ENCODE results near the gene TRABD2B. TPM values are rescaled to one million over a fixed set of nuclear protein-coding genes. Genes with fewer than 3 reads are reported as not detected.

TRABD2B gene
- total RNA-seq, 1 experiment from 2014 or later, result 10.3 TPM

- Mint-ChIP-seq H3K4me1 (no peaks in the 10 kb centered on the region), H3K4me3 (no peak overlapping the region), H3K27me3 (ENCODE audit: low read depth) (peaks cover 47% of the 10 kb centered on the region), H3K36me3 (peaks cover 3% of the 10 kb centered on the region), H3K27ac (no peak overlapping the region), H3K9me3 (peaks cover 25% of the 10 kb centered on the region)
- CTCF ChIA-PET, result interaction anchor here (1.0 to 4.2 kb wide), 2 partner anchors 12 to 17 kb away, joined by 4 to 20 read pairs; no protein-coding TSS in a partner anchor
- DNase-seq (ENCODE audit: low spot score) (no peak), ATAC-seq (no peak)
- TF ChIP-seq CDX4 (CRISPR knock-in tag; IDR thresholded peaks at IDR 0.05; ENCODE audit: borderline replicate concordance) (no peak), KAT7 (CRISPR knock-in tag; IDR thresholded peaks at IDR 0.05; ENCODE audit: borderline replicate concordance) (no peak)
- TF ChIP-seq, protein P1, sequence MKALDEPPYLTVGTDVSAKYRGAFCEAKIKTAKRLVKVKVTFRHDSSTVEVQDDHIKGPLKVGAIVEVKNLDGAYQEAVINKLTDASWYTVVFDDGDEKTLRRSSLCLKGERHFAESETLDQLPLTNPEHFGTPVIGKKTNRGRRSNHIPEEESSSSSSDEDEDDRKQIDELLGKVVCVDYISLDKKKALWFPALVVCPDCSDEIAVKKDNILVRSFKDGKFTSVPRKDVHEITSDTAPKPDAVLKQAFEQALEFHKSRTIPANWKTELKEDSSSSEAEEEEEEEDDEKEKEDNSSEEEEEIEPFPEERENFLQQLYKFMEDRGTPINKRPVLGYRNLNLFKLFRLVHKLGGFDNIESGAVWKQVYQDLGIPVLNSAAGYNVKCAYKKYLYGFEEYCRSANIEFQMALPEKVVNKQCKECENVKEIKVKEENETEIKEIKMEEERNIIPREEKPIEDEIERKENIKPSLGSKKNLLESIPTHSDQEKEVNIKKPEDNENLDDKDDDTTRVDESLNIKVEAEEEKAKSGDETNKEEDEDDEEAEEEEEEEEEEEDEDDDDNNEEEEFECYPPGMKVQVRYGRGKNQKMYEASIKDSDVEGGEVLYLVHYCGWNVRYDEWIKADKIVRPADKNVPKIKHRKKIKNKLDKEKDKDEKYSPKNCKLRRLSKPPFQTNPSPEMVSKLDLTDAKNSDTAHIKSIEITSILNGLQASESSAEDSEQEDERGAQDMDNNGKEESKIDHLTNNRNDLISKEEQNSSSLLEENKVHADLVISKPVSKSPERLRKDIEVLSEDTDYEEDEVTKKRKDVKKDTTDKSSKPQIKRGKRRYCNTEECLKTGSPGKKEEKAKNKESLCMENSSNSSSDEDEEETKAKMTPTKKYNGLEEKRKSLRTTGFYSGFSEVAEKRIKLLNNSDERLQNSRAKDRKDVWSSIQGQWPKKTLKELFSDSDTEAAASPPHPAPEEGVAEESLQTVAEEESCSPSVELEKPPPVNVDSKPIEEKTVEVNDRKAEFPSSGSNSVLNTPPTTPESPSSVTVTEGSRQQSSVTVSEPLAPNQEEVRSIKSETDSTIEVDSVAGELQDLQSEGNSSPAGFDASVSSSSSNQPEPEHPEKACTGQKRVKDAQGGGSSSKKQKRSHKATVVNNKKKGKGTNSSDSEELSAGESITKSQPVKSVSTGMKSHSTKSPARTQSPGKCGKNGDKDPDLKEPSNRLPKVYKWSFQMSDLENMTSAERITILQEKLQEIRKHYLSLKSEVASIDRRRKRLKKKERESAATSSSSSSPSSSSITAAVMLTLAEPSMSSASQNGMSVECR (CRISPR knock-in tag; IDR thresholded peaks at IDR 0.05; ENCODE audit: borderline replicate concordance), result no peak
- POLR2A ChIA-PET, result no interaction called here
These were observed 254.1 kb downstream of the TRABD2B start for GRCh38 chr1:47742890-47743760.

- H3K4me3 Mint-ChIP-seq, result no peak overlapping the region
- H3K27me3 Mint-ChIP-seq (ENCODE audit: low read depth), result peaks cover 50% of the 10 kb centered on the region
- H3K9me3 Mint-ChIP-seq, result peaks cover 25% of the 10 kb centered on the region
- CTCF ChIA-PET, result interaction anchor here (0.6 to 3.3 kb wide), 20 partner anchors 9 to 486 kb away, joined by 3 to 25 read pairs (median 4); no protein-coding TSS in a partner anchor
- no peak overlapping the region for H3K27ac Mint-ChIP-seq
- H3K36me3 Mint-ChIP-seq, result peaks cover 3% of the 10 kb centered on the region
- no peaks in the 10 kb centered on the region for H3K4me1 Mint-ChIP-seq
- ATAC-seq (peak; percentile 99), DNase-seq (ENCODE audit: low spot score) (peak; percentile 79)
- no peak for TF ChIP-seq CREB1 (CRISPR knock-in tag; IDR thresholded peaks at IDR 0.05)
- no peak for TF ChIP-seq JAZF1 (CRISPR knock-in tag; IDR thresholded peaks at IDR 0.05)
- TF ChIP-seq CTCF (IDR thresholded peaks at IDR 0.05), result peak; percentile 81
- TF ChIP-seq ZNF121 (CRISPR knock-in tag; IDR thresholded peaks at IDR 0.05), result peak; percentile 61
- no peak for TF ChIP-seq SP1 (CRISPR knock-in tag; conservative IDR thresholded peaks at IDR 0.05)
- TF ChIP-seq, protein P2, sequence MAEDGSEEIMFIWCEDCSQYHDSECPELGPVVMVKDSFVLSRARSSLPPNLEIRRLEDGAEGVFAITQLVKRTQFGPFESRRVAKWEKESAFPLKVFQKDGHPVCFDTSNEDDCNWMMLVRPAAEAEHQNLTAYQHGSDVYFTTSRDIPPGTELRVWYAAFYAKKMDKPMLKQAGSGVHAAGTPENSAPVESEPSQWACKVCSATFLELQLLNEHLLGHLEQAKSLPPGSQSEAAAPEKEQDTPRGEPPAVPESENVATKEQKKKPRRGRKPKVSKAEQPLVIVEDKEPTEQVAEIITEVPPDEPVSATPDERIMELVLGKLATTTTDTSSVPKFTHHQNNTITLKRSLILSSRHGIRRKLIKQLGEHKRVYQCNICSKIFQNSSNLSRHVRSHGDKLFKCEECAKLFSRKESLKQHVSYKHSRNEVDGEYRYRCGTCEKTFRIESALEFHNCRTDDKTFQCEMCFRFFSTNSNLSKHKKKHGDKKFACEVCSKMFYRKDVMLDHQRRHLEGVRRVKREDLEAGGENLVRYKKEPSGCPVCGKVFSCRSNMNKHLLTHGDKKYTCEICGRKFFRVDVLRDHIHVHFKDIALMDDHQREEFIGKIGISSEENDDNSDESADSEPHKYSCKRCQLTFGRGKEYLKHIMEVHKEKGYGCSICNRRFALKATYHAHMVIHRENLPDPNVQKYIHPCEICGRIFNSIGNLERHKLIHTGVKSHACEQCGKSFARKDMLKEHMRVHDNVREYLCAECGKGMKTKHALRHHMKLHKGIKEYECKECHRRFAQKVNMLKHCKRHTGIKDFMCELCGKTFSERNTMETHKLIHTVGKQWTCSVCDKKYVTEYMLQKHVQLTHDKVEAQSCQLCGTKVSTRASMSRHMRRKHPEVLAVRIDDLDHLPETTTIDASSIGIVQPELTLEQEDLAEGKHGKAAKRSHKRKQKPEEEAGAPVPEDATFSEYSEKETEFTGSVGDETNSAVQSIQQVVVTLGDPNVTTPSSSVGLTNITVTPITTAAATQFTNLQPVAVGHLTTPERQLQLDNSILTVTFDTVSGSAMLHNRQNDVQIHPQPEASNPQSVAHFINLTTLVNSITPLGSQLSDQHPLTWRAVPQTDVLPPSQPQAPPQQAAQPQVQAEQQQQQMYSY (CRISPR knock-in tag; IDR thresholded peaks at IDR 0.05), result peak; percentile 87
- POLR2A ChIA-PET, result interaction anchor here (0.6 kb wide), 1 partner anchor 991 kb away, joined by 3 read pairs; no protein-coding TSS in a partner anchor
These were observed 258.5 kb downstream of the TRABD2B start for GRCh38 chr1:47738560-47739182.

All from WTC11 (cell line).